ENCODE results near the gene RIN2. TPM values are rescaled to one million over a fixed set of nuclear protein-coding genes. Genes with fewer than 3 reads are reported as not detected.
"Not testable (repeated sequence)": the region's sequence is repeated elsewhere in the genome, so short reads cannot be mapped to it uniquely, and the experiment has no call there.

Gene RIN2
- total RNA-seq, 1 donor from 2014 or later = 13.8 TPM

DNA sequence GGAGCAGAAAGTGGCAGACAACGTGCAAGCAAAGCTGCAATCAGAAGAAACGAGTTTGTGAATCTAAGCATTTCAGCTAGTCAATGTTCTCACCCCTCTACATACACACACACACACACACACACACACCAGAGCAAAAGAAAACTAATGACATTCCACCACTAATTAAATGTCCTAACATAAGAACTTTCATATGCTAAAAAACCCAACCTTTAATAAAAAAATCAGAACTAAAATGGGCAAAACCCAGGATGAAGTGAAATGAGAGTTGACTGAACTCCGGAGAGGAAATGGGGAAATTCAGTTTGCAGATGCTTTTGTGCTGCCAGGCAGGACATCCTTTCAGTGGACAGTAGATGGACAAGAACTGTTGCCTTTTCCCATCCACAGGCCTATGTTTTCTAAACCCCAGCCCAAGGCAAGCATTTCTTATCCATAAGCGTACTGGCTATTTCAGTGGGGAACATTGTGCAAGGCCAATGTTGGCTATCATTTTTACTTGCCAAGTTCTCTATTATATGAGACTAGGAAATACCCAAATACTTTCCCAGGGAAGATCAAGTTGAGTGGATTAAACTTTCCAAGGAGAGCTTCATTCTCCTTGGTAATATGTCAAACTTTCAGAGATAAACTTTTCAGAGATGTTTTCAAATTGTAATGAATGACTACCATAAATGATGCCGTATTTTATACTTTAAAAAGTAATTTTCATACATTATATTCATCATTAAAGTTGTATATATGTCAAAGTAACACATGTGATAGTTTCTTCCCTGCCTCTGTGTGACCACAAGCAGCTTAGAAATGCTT lies 27.3 kb downstream of the RIN2 start:
- DNase-seq (ENCODE audit: low spot score) = no peak
- peak; percentile 8 for ATAC-seq

- ATAC-seq = no peak
- DNase-seq (ENCODE audit: low spot score) = no peak
Measured at GRCh38 chr20:19785983-19786285, 27.9 kb downstream of the RIN2 start.

- ATAC-seq (no peak), DNase-seq (ENCODE audit: low spot score) (no peak)
Measured at GRCh38 chr20:19786311-19786710, 28.3 kb downstream of the RIN2 start.

- no peak for ATAC-seq
- DNase-seq (ENCODE audit: low spot score) = no peak
Measured at GRCh38 chr20:19787366-19787765, 29.3 kb downstream of the RIN2 start.

DNA sequence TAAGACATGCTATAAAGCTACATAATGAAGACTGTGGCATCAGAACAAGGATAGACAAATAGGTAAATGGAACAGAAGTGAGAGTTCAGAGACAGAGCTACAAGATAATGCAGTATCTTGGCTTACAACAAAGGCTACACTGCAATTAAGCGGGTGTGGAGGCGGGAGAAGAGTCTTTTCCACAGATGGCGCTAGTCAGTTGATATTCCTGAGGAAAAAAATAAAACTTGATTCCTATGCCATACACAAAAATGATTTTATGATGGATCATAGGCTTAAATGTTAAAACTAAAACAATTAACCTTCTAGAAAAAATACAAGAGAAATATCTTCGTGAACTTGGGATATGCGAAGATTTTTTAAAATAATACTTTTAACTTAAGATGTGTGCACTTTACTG lies 31.0 kb downstream of the RIN2 start:
- ATAC-seq = no peak
- DNase-seq (ENCODE audit: low spot score) = no peak

GRCh38 chr20:19789446-19789845 lies 31.4 kb downstream of the RIN2 start:
- ATAC-seq (no peak), DNase-seq (ENCODE audit: low spot score) (no peak)

DNA sequence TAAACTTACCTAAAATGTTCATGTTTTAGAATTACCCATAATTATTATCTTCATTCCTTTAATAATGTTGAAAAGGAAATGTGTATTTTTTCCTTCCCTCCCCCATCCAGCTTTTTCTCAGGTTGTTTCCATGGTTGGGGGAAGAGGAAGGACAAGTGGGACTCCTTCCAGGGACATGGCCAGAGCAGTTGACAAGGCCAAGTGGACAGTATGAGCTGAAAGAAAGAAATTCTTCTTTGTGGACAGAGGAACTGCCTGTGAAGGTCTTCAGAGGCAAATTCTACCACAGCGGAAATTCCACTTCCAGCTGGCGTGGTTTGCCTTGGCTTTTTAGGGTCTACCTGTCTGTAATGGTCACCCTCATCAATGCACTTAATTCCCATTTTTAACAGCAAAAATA lies 33.8 kb downstream of the RIN2 start:
- no peak for ATAC-seq
- no peak for DNase-seq (ENCODE audit: low spot score)

GRCh38 chr20:19793716-19794115 lies 35.7 kb downstream of the RIN2 start:
- ATAC-seq (no peak), DNase-seq (ENCODE audit: low spot score) (no peak)

GRCh38 chr20:19794941-19795340 lies 36.9 kb downstream of the RIN2 start:
- DNase-seq (ENCODE audit: low spot score) (no peak), ATAC-seq (peak; percentile 82)

GRCh38 chr20:19799325-19799724 lies 41.3 kb downstream of the RIN2 start:
- ATAC-seq = no peak
- no peak for DNase-seq (ENCODE audit: low spot score)

DNA sequence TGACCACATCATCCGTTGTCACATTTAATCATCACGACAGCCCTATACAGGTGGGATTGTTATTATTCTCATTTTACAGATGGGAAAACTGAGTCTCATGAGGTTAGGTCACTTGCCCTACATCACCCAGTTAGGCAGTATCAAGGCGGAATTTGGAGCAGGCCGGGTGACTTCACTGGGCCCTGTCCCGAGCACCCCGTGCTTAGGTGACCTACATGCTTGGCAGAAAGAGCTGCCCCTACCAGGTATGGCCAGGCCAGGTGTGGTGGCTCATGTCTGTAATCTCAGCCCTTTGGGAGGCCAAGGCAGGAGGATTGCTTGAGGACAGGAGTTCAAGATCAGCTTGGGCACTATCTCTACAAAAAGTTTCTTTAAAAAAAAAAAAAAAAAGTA lies 44.0 kb downstream of the RIN2 start:
- no peak for DNase-seq (ENCODE audit: low spot score)
- no peak for ATAC-seq

DNA sequence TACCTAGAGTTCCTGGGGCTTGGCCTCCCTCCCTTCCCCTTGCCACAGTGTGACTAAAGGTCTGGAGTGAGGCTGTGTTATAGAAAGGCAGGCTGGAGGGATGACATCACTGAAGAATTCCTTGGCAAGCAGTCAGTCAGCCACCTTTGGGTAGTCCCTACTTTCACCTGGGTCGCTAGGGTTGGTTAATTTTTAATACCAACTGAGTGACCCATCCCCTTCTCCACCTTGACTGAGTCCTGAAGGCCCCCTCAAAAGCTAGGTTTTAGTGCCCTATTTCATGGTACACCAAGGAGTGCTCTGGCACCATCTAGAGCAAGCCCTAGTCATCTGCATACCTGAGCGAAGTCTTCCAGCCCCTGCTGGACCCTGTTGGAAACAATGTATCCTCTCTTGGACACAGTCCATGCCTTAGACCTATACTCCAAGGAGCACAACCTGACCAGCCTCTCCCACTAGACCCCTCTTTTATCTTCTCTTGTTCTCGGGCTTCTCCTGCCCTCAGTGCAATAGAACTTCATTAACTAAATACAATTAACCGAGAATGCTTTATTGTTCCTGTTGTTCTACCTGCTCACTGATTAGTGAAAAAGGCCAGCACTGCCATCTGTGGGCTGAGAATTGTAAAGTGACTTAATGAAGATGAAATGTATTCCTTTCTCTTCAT lies 44.6 kb downstream of the RIN2 start:
- ATAC-seq (peak; percentile 69), DNase-seq (ENCODE audit: low spot score) (no peak)

DNA sequence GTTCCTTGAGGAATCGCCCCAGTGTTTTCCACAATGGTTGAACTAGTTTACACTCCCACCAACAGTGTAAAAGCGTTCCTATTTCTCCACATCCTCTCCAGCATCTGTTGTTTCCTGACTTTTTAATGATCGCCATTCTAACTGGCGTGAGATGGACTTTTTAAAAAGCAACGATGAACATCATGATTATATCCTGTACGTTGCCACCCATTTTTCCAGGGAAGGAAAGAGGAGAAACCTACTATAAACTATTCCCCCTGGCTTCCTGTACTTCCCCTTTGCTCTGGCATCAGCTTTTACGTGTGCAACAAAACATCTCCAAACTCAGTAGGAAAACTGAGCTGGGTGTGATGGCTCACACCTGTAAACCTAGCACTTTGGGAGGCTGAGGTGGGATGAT lies 48.2 kb downstream of the RIN2 start:
- not testable (repeated sequence) for DNase-seq (ENCODE audit: low spot score); ATAC-seq

GRCh38 chr20:19806806-19807190 lies 48.7 kb downstream of the RIN2 start:
- no peak for ATAC-seq
- no peak for DNase-seq (ENCODE audit: low spot score)

- ATAC-seq = peak; percentile 29
- DNase-seq (ENCODE audit: low spot score) = no peak
Measured at GRCh38 chr20:19807191-19807945, 49.3 kb downstream of the RIN2 start.
